Colonic mucosa (tissue), 4 donors: Measurements from ENCODE around the gene DNAJC3. TPM values are rescaled to one million over a fixed set of nuclear protein-coding genes. Genes with fewer than 3 reads are reported as not detected.

ENCODE experiments used
- DNase-seq: peaks from one replicate; pipeline ENCODE4 v3.0.0-alpha.2; 2020
- H3K27ac ChIP-seq: fragments of 200-600 bp; one replicate; pipeline ENCODE4 v1.8.0; 2021
- H3K27me3 ChIP-seq: fragments of 200-600 bp; one replicate; pipeline ENCODE4 v1.8.0; 2021
- H3K36me3 ChIP-seq: fragments of 200-600 bp; one replicate; pipeline ENCODE4 v1.8.0; 2021
- H3K4me1 ChIP-seq: fragments of 200-600 bp; one replicate; pipeline ENCODE4 v1.8.0; 2021; ENCODE audit warnings: mild to moderate bottlenecking
- H3K4me3 ChIP-seq: fragments of 200-600 bp; one replicate; pipeline ENCODE4 v1.8.0; 2021
- H3K9ac ChIP-seq, 2 donors: one replicate each; pipeline ENCODE4 v1.7.0; 2013; ENCODE audit warnings: control low read depth in 2 of 2, low read depth in 2 of 2, low read length in 2 of 2
- H3K9me3 ChIP-seq: fragments of 200-600 bp; one replicate; pipeline ENCODE4 v1.8.0; 2021
- CTCF ChIP-seq: fragments of 200-600 bp; IDR thresholded peaks from one replicate; pipeline ENCODE4 v1.8.0; 2022; ENCODE audit warnings: antibody characterized with exemption, mild to moderate bottlenecking
- intact Hi-C: fragments of 100-400 bp; cut with DNase I; formaldehyde crosslinking; loops from one replicate; pipeline ENCODE4 v1.14.1; 2022
- total RNA-seq, 2 donors: library from RNA; stranded (reverse); fragmentation: NEBNext Ultra II Directional in 1 of 2; extraction: Animal tissue kit (Norgen Biotek cat#: 25700) in 1 of 2; gene quantifications; one replicate each; pipeline ENCODE4 v1.2.1, GENCODE V29; 2021
- donor health status: healthy.
- donor health status: DM: no; HTN: no; CAD: no.
- donor health status: DM: no; HTN: no; CAD: no.

The DNAJC3 gene
- total RNA-seq, 2 donors from 2014 or later = 70.6 to 76.8 TPM

GRCh38 chr13:95740979-95741320 lies 64.0 kb downstream of the DNAJC3 start:
- Histone ChIP-seq H3K4me1 (no peaks in the 10 kb centered on the region), H3K27me3 (no peaks in the 10 kb centered on the region), H3K9me3 (no peaks in the 10 kb centered on the region), H3K4me3 (no peak overlapping the region), H3K36me3 (no peaks in the 10 kb centered on the region), H3K27ac (no peak overlapping the region), H3K9ac (no peak overlapping the region)
- DNase-seq = no peak
- no peak for TF ChIP-seq CTCF
- intact Hi-C loops = no loop called here

GRCh38 chr13:95741584-95742563 lies 64.9 kb downstream of the DNAJC3 start:
- no peaks in the 10 kb centered on the region for H3K4me1 ChIP-seq
- intact Hi-C loops = no loop called here
- no peak for DNase-seq
- TF ChIP-seq CTCF = no peak
- no peaks in the 10 kb centered on the region for H3K27me3 ChIP-seq
- no peak overlapping the region for H3K9ac ChIP-seq
- H3K9me3 ChIP-seq = no peaks in the 10 kb centered on the region
- no peaks in the 10 kb centered on the region for H3K36me3 ChIP-seq
- no peak overlapping the region for H3K27ac ChIP-seq
- H3K4me3 ChIP-seq = no peak overlapping the region

- Histone ChIP-seq H3K4me1 (no peaks in the 10 kb centered on the region), H3K9me3 (no peaks in the 10 kb centered on the region), H3K27ac (no peak overlapping the region), H3K9ac (no peak overlapping the region), H3K36me3 (no peaks in the 10 kb centered on the region), H3K27me3 (no peaks in the 10 kb centered on the region), H3K4me3 (no peak overlapping the region)
- TF ChIP-seq CTCF = no peak
- intact Hi-C loops = no loop called here
- no peak for DNase-seq
These were observed 66.3 kb downstream of the DNAJC3 start for GRCh38 chr13:95743192-95743591.

GRCh38 chr13:95745289-95745688 lies 68.3 kb downstream of the DNAJC3 start:
- Histone ChIP-seq H3K4me1 (no peaks in the 10 kb centered on the region), H3K27ac (no peak overlapping the region), H3K27me3 (no peaks in the 10 kb centered on the region), H3K9ac (no peak overlapping the region), H3K9me3 (no peaks in the 10 kb centered on the region), H3K4me3 (no peak overlapping the region), H3K36me3 (no peaks in the 10 kb centered on the region)
- intact Hi-C loops = no loop called here
- no peak for TF ChIP-seq CTCF
- no peak for DNase-seq

GRCh38 chr13:95745752-95746151 lies 68.8 kb downstream of the DNAJC3 start:
- TF ChIP-seq CTCF = no peak

More at GRCh38 chr13:95745752-95746151, 68.8 kb downstream of the DNAJC3 start:
- Histone ChIP-seq H3K4me1 (no peaks in the 10 kb centered on the region), H3K27me3 (no peaks in the 10 kb centered on the region), H3K4me3 (no peak overlapping the region), H3K27ac (no peak overlapping the region), H3K9ac (no peak overlapping the region), H3K9me3 (no peaks in the 10 kb centered on the region), H3K36me3 (no peaks in the 10 kb centered on the region)
- DNase-seq = no peak
- intact Hi-C loops = no loop called here
